ENCODE measurements around the gene NDUFS5. TPM values are rescaled to one million over a fixed set of nuclear protein-coding genes. Genes with fewer than 3 reads are reported as not detected.
A peak's percentile ranks its signal among the peaks of the same experiment; 100 is the strongest.
"Not testable (repeated sequence)": the region's sequence is repeated elsewhere in the genome, so short reads cannot be mapped to it uniquely, and the experiment has no call there.

The NDUFS5 gene
- total RNA-seq, 1 donor from 2014 or later, result 776 TPM

DNA sequence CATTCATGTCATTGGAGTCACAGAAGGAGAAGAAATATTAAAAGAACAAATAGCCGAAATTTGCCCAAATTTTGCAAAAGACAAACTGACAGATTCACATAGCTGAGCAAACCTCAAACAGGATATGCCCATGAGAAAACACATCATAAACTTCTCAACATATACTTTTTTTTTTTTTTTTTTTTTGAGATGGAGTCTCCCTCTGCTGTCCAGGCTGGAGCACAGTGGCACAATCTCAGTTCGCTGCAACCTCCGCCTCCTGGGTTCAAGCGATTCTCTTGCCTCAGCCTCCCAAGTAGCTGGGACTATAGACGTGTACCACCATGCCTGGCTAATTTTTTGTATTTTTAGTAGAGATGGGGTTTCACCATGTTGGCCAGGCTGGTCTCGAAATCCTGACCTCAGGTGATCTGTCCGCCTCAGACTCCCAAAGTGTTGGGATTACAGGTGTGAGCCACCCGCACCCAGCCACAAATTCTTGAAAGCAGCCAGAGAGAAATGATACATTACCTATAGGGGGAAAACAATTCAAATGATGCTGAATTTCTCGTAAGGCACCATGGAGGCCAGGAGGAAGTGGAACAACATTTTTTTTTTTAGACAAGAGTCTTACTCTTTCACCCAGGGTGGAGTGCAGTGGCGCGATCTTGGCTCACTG is 25.2 kb downstream of the NDUFS5 start:
- intact Hi-C loops (cut with DNase I); ATAC-seq: not testable (repeated sequence)

DNA sequence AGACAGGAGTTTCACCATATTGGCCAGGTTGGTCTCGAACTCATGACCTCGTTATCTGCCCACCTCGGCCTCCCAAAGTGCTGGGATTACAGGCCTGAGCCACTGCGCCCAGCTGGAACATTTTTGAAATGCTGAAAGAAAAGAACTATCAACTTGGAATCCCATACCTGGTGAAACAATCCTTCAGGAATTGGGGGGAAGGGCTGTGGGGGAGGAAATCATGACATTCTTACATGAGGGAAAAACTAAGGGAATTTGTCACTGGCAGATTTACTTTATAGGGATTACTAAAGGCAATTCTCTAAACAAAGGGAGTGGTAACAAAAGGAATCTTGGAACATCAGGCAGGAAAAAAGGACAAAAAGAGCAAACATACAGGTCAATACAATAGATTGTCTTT is 25.8 kb downstream of the NDUFS5 start:
- DNase-seq (ENCODE audit: missing footprints) (no peak), ATAC-seq (no peak)
- intact Hi-C loops (cut with DNase I), result no loop called here

More for the DNA sequence above, 25.2 kb downstream of the NDUFS5 start:
- not testable (repeated sequence) for DNase-seq (ENCODE audit: missing footprints)

DNA sequence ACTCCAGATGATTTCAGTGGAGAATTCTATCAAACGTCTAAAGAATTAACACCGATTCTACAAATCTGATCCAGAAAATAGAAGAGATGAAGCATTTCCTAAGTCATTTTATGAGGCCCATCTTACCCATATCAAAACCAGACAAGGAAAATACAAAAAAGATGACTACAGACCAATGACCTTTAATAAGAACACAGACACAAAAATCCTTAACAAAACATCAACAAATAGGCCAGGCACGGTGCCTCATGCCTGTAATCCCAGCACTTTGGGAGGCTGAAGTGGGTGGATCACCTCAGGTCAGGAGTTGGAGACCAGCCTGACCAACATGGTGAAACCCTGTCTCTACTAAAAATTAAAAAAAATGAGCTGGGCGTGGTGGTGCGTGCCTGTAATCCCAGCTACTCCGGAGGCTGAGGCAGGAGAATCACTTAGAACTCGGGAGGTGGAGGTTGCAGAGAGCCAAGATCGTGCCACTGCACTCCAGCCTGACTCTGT is 29.1 kb downstream of the NDUFS5 start:
- ATAC-seq; intact Hi-C loops (cut with DNase I); DNase-seq (ENCODE audit: missing footprints): not testable (repeated sequence)

DNA sequence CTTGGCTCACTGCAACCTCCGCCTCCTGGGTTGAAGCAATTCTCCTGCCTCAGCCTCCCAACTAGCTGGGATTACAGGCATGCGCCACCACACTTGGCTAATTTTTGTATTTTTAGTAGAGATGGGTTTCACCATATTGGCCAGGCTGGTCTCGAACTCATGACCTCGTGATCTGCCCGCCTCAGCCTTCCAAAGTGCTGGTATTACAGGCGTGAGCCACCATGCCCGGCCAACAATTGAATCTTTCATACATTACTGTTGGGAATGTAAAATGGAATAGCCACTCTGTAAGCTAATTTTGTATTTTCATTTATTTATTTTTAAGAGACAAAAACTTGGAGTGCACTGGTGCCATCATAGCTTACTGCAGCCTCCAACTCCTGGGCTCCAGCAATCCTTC is 35.4 kb downstream of the NDUFS5 start:
- DNase-seq (ENCODE audit: missing footprints); intact Hi-C loops (cut with DNase I); ATAC-seq: not testable (repeated sequence)

DNA sequence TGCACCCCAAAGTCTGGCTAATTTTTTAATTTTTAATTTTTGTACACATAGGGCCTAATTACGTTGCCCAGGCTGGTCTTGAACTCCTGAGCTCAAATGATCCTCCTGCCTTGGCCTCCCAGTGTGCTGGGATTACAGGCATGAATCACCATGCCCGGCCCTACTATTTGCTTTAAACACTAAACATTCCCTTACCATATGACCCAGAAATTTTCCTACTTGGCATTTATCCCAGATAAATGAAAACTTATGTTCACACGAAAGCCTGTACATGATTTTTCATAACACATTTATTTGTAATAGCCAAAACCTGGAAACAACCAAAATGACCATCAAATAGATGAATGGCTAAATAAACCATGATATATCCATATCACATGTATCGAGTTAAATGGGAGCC is 35.8 kb downstream of the NDUFS5 start:
- no peak for DNase-seq (ENCODE audit: missing footprints)
- ATAC-seq, result no peak
- intact Hi-C loops (cut with DNase I), result no loop called here

DNA sequence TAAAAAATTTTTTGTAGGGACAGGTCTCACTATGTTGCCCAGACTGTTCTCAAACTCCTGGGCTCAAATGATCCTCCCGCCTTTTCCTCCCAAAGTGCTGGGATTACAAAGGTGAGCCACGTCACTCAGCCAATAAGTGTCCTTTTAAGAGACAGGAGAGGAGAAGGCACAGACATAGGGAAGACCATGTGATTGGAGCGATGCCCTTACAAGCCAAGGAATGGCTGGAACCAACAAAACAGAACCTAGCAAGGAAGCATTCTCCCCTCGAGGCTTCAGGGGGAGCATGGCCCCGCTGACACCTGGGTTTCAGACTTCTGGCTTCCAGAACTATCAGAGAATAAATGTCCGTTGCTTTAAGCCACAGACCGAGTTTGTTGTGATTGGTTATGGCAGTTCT is 37.0 kb downstream of the NDUFS5 start:
- intact Hi-C loops (cut with DNase I), result no loop called here
- no peak for ATAC-seq
- no peak for DNase-seq (ENCODE audit: missing footprints)

DNA sequence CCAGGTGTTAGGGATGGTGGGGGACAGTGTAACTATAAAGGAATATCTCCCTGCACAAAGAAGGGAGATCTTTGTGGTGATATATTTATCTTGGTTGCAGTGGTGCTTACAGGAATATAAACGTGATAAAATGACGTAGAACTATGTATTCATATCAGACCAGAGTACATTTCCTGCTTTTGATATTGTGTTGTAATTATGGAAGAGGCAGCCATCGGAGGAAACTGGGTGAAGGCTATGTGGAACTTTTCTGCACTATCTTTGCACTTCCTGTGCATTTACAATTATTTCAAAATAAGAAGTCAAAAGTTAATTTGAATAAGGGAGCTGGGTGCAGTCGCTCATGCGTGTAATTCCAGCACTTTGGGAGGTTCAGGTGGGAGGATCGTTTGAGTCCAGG is 37.6 kb downstream of the NDUFS5 start:
- ATAC-seq, result no peak
- DNase-seq (ENCODE audit: missing footprints), result no peak
- intact Hi-C loops (cut with DNase I), result no loop called here

DNA sequence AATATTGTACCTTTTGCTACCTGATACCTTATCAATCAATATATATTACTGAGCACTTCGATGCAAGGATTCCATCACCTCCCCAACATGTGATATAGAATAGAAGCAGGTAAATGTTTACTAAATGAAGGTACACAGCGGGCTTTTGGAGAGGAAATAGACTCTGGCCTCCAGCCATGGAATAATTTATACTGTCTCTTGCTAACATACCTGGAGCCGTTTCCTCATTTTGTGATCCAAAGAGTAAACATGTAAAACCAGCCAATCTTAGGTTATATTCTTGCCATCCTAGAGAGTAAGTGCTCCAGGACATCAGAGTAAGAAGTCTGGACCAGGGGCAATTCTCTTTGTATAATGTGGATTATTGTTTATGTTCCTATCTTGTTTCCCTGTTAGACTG is 39.4 kb downstream of the NDUFS5 start:
- ATAC-seq, result no peak
- intact Hi-C loops (cut with DNase I), result no loop called here
- DNase-seq (ENCODE audit: missing footprints), result no peak

DNA sequence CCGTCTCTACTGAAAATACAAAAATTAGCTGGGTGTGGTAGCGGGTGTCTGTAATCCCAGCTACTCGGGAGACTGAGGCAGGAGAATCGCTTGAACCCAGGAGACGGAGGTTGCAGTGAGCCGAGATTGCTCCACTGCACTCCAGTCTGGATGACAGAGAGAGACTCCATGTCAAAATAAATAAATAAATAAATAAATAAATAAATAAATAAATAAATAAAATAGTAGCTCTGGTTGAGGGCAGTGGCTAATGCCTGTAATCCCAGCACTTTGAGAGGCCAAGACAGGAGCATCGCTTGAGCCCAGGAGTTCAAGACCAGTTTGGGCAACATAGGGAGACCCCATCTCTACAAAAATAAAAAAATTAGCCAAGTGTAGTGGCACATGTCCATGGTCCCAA is 42.1 kb downstream of the NDUFS5 start:
- DNase-seq (ENCODE audit: missing footprints); ATAC-seq; intact Hi-C loops (cut with DNase I): not testable (repeated sequence)

DNA sequence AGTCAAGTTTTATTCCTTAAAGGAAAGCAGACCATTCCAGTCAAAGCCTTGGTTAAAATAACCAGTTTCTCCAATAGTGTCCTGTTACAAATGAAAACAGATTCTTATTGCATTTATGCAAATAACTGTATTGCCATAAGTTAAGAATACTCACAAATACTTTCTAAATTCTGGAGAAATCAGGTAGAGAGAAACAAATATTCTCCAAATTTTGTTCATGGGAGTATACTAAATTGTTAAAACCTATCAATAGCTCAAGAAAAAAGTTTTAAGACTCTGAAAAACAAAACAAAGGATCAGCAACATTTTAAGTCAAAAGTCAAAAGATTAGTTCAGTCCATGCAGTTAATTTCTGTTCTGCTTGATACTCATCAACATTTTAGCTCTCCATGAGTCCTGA is 45.4 kb downstream of the NDUFS5 start:
- ATAC-seq; DNase-seq (ENCODE audit: missing footprints); intact Hi-C loops (cut with DNase I): not testable (repeated sequence)

DNA sequence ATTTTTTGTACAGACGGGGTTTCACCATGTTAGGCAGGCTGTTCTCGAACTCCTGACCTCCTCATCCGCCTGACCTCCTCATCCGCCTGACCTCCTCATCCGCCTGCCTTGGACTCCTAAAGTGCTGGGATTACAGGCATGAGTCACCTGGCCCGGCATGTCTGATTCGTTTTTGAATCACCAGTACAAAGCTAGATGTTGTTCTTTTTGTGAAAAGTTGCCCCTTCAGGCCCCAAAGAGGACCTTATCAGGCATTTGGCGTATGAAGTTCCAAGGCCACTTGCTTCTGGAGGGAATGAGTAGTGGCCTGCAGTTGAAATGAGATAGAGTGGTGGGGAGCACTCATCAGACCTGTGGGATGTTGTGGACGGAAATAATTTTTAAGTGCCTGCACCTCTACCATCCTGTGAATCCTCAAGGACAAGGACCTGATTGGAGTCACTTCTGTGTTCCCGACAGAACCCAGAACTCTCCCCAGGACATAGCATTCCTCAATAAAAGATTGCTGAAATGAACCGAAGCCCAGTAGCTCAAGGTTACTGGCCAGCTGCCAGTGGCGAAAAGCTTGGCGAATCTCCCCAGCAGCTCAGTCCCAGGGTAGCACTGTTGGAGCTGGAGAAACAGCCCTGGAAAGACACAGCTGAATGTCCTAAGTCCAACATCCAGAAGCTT is 50.1 kb downstream of the NDUFS5 start:
- DNase-seq (ENCODE audit: missing footprints) (peak; percentile 83), ATAC-seq (peak; percentile 88)
- intact Hi-C loops (cut with DNase I), result no loop called here

DNA sequence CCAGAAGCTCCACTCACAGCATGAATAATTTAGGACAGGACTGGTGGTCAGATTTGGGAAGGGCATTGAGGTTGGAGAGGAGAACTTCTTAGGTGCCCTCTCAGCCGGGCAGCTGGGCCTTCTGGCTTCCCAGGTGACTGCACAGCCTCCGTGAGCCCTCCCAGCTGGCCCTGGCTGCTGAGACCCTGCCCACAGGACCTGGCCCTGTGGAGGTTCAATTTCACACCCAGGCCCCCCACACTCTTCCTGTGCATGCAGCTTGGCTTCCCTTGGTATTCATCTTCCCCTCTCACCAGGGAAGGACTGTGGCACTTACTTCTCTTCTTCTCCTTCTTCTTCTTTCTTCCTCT is 50.6 kb downstream of the NDUFS5 start:
- intact Hi-C loops (cut with DNase I), result no loop called here
- DNase-seq (ENCODE audit: missing footprints), result no peak
- no peak for ATAC-seq

DNA sequence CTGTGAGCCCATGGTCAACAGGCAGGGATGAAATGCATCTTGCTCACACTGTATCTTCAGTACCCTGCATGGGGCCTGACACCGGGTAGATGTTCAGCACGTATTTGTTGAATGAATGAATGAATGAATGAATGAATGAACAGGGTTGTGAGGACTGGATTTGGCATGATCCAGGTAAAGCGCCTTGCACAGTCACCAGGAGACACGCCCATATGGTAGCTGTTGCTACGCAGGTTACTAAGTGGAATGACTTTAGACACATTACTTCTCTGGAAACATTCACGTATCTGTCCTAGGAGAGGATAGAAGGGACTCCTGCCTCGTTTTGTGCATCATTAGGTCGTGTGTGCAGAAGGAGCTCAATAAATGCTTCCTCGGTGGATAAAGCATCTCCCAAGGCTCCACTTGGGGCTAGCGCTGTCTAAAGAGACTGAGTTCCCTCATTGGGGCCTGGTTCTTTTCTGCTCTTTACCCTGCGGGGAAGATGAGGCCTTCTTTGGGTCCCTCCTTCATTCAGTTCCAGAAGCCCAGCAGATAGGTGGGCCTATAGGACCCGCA is 54.2 kb downstream of the NDUFS5 start:
- ATAC-seq (no peak), DNase-seq (ENCODE audit: missing footprints) (no peak)
- intact Hi-C loops (cut with DNase I), result no loop called here

DNA sequence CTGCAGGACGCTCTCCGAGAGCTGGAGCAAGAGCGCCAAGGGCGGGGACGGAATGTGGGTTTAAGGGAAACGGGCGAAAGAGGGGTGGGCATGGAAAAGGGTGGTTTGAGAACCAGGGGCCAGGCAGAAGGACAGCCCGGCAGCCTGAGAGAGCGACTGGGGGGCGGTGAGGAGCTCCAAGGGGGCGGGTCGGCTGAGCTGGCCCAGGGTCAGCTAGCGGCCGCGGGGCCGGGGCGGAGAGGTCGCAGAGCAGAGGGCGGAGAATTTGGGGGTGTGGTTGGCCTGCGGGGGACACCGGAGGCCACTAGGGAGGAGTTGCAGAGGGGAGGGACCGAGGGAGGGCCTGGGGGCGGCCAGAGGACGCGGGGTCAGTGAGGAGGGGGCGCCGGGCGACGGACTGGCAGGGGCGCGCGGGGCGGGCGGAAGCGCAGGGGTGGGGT is 54.7 kb downstream of the NDUFS5 start:
- ATAC-seq (peak; percentile 13), DNase-seq (ENCODE audit: missing footprints) (no peak)
- intact Hi-C loops (cut with DNase I), result no loop called here

DNA sequence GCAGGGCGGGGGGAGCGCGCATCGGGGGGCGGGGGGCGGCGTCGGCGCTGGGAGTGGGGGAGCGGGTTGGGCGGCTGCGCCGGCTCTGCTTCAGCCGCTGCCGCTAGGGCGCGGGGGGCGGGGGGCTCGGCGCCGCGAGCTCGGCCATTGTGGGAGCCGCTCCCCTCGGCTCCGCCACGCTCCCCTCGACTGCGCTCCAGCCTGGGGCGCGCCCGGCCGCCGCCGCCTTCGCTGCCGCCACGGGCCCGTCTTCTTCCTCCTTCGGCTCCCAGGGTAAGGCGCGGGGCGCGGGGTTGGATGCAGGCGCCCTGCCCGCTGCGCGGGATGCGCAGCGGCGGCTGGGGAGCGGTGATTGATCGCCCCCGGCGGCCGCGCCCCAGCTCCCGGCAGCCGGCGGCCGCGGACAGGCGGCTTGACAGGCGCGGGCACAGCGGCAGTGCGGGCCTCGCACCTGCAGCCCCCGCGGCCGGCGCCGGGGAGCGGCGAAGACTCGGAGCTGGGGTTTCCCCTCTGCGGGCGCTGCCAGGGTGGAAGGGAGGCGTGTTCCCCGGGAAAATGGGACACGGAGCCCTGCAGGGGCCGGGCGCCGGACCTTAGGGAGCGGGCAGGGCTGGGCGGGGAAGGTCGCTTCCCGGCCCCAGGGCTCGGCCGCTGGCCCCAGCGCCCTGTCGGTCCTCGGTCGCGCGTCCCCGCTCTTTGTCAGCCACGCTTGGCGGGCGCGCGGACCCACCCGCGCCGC is 55.3 kb downstream of the NDUFS5 start:
- ATAC-seq (peak; percentile 16), DNase-seq (ENCODE audit: missing footprints) (peak; percentile 62)
- intact Hi-C loops (cut with DNase I), result no loop called here

DNA sequence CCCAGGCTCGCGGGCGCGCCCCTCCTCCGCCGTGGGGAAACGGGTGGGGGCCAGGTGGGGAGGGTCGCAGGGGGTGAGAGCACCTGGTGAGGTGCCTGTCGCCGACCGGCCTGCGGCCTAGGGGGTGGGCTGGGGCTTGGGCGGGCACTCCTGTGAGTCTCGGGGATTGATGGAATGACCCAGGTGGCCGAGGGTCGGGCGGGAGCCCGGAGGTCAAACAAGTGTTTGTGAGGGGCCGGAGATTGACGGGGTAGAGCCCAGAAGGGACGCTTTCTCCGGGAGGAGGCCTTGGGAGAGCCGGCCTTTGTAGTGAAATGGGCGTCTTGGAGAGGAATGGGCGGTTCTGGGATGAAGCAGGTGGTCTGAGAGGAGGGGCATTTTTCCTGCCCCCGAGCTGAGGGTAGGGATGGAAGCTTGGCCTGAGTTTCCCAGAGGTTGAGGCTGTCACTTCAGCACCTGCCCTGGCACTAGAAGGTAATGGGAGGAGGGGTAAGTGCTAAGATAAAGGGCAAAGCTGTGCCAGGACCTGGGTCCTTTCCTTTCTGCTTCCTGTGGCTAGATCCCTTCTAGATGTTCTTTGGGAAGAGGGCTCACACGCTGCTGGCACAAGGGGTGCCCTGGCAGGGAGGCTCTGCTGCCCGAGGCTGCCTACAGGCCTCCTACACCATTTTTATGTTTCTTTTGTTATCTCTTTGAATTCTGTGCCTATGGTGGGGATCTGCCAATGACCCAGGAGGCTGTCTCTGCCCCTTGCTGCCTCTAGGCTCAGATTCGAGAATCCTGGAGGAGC is 56.1 kb downstream of the NDUFS5 start:
- intact Hi-C loops (cut with DNase I), result no loop called here
- no peak for ATAC-seq
- no peak for DNase-seq (ENCODE audit: missing footprints)

DNA sequence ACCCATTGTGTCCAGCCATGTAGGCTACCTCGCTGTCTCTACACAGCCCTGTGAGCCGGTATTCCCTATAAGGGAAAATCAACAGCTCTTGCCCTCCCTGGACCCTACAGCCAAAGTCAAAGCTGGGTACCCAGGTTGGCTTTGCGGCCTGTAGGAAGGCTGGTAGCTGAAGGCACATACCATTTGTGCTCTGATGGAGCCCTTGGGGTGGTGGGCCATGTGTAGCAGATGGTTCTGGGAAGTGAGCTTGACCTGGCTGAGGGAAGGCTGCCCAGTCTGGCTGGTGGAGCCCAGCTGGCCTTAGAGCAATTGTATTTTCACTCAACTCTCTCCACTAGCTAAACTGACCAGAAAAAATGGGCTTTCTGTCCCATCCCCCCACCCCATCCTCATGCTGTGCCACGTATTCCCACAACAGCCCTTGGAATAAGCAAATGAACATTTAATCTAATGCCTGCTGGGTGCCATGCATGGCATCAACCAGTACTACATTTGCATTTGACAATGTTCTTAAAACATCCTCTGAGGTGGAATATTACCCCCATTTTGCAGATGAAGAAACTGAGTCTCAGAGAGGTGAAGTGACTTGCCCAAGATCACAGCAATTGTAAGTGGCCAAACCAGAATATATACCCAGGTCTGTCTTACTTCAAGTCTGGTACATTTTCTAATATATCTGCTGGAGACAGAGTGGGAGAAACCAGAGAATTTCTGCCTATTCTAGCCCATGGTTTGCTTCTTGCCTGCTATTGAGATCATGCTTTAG is 56.8 kb downstream of the NDUFS5 start:
- intact Hi-C loops (cut with DNase I), result no loop called here
- ATAC-seq (no peak), DNase-seq (ENCODE audit: missing footprints) (no peak)

DNA sequence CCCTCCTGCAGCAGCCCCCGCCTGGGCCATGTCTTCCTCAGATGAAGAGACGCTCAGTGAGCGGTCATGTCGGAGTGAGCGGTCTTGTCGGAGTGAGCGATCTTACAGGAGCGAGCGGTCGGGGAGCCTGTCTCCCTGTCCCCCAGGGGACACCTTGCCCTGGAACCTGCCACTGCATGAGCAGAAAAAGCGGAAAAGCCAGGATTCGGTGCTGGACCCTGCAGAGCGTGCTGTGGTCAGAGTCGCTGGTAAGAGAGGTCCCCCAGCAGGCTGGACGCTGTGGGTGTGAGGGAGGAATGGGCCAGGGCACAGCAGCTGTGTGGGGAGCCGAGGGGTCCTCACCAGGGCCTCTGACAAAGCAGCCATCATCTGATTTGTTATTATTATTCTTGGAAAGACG is 58.0 kb downstream of the NDUFS5 start:
- ATAC-seq (no peak), DNase-seq (ENCODE audit: missing footprints) (no peak)
- intact Hi-C loops (cut with DNase I), result no loop called here
